HG02588 (cell line): ENCODE measurements around the gene FCN2.

ENCODE experiments used
- ATAC-seq: cut with Tn5 transposase; IDR thresholded peaks from one replicate; pipeline ENCODE4 v1.9.1; 2021; ENCODE audit warnings: mild to moderate bottlenecking, moderate library complexity; ENCODE audit not compliant: unreplicated experiment

FCN2 gene

DNA sequence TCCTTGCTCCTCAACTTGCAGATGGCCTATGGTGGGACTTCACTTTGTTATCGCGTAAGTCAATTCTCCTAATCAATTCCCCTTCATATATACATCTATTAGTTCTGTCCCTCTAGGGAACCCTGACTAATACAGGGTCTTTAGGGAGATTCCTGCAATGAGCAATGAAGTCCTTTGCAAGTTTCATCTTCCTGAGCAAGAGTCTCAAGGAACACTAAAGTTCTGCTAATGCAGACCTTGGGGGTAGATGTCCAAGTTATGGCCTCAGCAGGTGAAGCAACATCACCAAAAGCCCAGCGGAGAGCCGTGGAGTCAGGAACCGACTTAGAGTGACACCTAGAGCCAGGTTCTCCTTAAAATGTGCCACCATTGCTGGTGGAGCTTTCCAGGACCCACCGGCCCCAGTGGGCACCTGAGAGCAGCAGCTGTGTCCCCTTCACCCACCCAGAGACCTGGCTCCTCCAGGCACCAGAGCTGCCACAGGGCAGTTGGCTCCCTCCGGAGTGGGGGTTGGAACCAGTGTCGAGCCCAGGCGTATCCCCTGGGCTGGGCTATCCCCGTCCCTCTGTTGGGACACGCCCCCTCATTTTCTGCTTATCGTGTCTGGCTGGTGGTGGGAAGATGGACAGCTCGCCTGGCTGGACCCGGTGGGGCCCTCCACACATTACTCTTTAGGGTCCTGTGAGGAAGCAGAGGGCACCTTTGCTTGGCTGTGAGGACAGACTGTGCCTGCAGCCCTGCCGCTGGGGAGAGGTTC is 48.0 kb downstream of the FCN2 start:
- ATAC-seq = no peak

DNA sequence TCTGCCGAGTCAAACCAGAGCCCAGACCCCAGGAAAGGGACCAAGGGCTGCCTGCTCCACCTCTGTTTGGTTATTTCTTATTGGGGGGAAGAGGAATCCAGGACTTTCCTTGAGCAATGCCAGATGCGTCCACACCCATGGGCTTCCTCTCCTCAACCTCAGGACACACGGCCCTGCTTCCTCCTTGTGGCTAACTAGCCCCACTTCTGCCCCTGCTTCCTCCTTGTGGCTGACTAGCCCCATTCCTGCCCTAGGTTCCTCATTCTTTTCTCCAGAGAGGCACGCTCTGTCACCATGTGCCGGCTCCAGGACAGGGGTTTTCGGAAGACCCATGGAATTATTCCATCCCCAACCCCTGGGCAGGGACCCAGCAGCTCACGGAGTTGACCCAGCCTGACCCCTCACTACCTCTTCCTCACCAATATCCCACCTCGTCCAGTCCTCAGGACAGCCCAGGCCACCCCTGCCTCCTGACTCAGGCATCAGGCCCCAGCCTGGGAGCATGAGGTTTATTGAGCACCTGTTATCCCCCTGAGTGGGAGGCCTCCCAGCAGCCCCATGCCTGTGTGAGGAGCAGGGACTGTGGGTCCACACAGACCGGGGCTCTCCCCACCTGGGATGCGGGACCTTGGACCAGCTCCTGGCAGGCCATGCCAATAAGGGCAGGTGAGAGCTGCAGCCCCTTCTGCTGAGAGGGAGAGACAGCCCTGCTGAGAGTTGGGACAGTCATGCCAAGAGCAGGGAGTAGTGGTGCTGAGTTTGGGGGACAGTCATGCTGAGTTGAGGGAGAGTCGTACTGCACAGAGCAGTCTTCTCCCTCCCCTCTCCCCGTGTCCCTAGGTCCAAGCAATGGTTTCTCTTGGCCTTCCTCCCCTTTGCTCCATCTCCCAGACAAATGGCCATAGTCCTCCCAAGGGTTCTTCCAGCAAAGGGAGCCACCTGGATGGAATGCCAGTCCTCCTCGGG is 48.9 kb downstream of the FCN2 start:
- ATAC-seq = no peak

DNA sequence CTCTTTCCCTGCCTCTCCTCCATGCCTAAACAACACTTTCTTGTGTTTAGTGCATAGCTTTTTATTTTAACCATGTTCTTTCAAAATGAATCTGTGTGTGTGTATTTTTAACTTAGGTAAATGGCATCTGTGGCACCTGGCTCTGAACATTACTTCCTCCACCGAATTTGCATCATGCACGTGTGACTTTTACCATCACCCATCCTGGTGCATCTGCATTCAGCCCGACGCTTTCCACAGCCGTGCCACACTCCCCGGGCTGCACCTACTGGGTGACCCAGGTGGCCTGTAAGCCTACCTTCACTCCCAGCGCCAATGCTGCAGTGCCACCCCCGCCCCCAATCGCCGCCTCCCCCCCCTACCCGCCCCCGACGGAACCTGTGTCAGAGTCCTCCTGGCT is 49.8 kb downstream of the FCN2 start:
- peak; percentile 58 for ATAC-seq

DNA sequence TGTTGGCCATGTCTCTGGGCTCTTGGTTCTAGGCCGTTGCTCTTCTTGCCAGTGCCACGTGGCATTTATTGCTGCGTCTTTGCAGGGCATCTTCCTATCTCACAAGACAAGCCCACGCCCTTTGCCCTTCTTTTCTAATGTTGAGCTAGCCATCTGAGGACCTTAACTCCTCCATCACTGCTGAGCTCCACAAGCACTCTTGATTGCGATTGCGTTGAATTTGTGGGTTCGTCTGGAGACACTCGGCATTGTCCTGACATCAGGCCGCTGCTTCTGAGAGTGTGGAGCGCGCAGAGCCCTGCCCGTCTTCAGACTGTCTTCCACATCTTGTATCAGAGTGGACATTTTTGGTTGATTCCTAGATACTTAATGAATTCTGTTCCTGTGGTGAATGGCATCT is 51.6 kb downstream of the FCN2 start:
- ATAC-seq = no peak

DNA sequence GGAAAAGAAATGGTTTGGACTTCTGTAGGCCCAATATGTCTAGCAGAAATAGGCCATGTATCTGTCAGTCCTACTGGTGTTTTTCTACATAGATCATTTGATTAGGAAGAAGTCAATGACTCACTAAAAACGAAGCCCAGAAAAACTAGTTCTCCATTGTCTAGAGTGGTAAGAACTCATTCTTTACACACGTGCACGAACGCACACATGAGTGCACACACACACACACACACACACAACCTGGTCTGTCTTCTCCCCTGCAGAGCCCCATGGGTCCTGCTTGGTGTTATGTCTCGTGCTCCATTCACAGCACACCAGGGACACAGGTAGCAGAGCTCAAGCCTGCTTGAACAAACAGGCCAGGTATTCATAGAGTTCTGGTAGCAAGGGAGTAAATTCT is 52.0 kb downstream of the FCN2 start:
- ATAC-seq = no peak

DNA sequence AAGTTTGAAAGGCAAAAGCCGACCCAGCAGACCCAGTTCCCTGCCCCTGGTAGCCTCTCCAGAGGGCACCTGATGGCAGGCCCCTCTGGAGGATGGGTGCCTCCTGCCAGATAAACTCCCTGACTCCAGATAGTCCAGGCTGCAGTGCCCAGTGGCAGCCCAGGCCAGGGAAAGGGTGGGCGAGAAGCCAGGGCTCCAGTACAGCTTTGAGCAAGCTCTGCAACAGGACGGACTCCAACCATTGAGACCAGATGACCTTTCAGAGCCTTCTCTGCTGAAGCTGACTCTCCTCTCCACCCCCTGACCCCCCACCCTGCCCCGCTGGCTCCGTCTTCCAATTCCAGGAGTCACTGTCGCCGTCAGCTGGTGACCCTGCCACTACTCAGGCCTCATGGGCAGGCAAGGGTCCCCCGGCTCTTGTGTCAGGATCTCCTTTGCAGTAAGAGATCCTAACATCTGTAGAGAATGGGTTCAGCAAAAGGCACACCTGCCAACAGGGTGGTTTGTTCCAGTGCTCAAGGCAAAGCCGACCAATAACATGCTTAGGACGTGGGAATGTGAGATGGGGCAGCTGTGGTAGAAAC is 52.6 kb downstream of the FCN2 start:
- no peak for ATAC-seq

DNA sequence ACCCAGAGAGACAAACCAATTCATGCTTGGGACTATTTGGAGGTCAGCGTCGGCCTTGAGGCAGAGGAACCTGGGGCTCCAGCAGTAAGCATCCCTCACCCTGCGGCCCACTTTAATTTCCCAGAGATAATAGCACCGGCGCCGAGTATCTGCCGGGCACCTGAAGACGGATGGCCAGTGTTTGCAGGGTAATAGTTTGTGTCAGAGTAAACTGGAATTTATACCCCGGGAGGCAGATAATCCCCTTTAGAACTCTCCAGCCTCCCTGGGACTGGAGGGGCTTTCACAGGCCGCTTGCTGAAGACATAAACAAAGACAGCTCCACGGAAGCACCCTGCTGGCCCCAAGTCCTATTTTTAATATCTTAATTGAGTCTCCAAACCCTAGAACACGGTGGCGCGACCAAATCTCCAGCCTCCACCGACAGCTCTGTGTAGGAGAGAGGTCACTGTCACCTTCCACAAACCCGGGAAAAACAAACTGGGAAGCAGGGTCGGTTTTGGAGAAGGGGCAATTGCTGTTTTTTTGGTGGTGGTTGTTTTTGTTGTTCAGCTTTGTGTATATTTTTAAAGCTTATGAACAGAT is 54.5 kb downstream of the FCN2 start:
- ATAC-seq = no peak

DNA sequence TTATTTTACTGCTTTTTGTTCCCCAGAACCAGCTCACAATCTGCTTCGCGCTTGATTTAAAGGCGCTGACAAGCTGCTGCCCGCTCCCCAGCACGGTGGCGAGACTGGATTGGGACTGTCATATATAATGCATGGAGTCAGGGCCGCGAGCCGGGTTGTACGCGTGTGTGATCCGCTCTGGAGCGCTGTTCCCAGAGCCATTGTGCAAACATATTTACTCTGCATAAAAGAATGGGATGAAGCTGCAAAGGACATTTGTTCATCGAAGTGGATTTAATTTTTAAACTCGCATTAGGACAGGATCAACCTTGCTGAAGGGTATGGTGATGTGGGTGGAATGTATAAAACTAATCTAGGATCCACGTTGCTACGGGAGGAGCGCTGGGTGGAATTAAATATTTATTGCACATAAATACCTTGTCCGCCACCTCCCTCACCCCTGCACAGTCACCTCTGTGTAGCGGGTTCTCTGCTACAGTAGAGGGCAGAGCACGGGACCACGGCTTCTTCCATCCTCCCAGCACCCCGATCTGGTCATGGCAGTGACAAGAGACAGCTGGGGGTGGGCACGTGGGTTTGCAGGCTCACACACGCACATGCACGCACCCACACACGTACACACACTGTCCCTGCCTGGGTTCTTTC is 55.2 kb downstream of the FCN2 start:
- ATAC-seq = no peak

DNA sequence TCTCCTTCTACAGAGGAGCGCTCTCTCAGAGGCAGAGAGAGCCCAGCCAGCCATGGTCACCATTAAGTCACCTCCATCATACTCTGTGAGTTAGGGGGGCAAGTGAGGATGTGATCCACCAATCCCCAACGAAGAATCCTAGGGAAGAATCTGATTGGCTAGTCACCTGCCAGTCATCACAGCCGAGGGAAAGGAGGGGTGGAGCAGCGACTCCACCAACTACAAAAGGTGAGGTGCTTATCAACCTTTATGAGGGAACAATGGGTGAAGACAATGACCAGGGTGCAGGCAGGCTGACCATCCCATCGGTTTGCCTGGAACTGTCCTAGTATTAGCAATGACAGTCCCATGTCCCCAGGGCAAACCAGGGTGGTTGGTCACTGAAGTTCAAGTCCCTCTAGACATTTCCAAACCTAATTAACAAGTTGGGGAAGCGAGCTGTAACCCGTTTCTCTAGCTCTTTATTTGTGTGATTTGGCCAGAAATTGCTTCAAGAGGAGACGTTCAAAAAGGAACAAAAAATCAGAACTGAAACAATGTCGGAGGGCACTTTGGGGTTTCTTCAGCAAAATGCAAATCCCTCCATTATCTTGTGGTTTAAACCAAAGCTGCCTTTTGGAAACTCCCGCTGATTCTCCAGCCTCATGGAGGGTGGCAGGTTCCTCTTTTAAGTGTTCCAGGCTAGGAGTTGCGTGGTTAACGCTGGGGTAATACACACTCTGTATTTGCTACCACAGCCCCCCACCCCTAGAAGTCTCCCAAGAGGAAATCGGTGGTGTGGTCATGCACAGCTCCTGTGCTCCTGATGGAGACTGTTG is 55.9 kb downstream of the FCN2 start:
- peak; percentile 39 for ATAC-seq
